22Rv1 (cell line): ENCODE results near the gene TSHZ1.

Experiments used
- CTCF ChIP-seq: fragments of 450-650 bp; IDR thresholded peaks from 2 replicates; pipeline ENCODE4 v1.5.1; 2017; ENCODE audit warnings: mild to moderate bottlenecking
- ZFX ChIP-seq: fragments of 450-650 bp; IDR thresholded peaks from 2 replicates; pipeline ENCODE4 v1.6.1; 2017; ENCODE audit warnings: antibody characterized with exemption, borderline replicate concordance

- TF ChIP-seq ZFX: no peak
- TF ChIP-seq CTCF: no peak
Measured at GRCh38 chr18:75253043-75253442, 42.4 kb downstream of the TSHZ1 start.
